HG03354 (cell line): Measurements from ENCODE around the gene PDLIM1.

Experiments used
- ATAC-seq: cut with Tn5 transposase; IDR thresholded peaks from one replicate; pipeline ENCODE4 v1.9.1; 2021; ENCODE audit warnings: mild to moderate bottlenecking; ENCODE audit not compliant: unreplicated experiment, poor library complexity, severe bottlenecking

The PDLIM1 gene

GRCh38 chr10:95273393-95274312 is 17.1 kb downstream of the PDLIM1 start:
- ATAC-seq = no peak

GRCh38 chr10:95268438-95268837 is 22.4 kb downstream of the PDLIM1 start:
- ATAC-seq = no peak

GRCh38 chr10:95267251-95267650 is 23.6 kb downstream of the PDLIM1 start:
- ATAC-seq = no peak

- ATAC-seq = peak; percentile 97
Measured at GRCh38 chr10:95266674-95267095, 24.1 kb downstream of the PDLIM1 start.

- ATAC-seq = no peak
Measured at GRCh38 chr10:95265572-95265971, 25.2 kb downstream of the PDLIM1 start.

GRCh38 chr10:95264227-95265051 is 26.4 kb downstream of the PDLIM1 start:
- no peak for ATAC-seq

- no peak for ATAC-seq
Measured at GRCh38 chr10:95263864-95264226, 27.0 kb downstream of the PDLIM1 start.

- no peak for ATAC-seq
Measured at GRCh38 chr10:95262763-95263518, 27.9 kb downstream of the PDLIM1 start.

GRCh38 chr10:95261926-95262325 is 28.9 kb downstream of the PDLIM1 start:
- ATAC-seq = no peak

GRCh38 chr10:95260909-95261552 is 29.8 kb downstream of the PDLIM1 start:
- ATAC-seq = no peak

GRCh38 chr10:95260397-95260881 is 30.4 kb downstream of the PDLIM1 start:
- ATAC-seq = no peak

- no peak for ATAC-seq
Measured at GRCh38 chr10:95257849-95258248, 33.0 kb downstream of the PDLIM1 start.

GRCh38 chr10:95256268-95256667 is 34.5 kb downstream of the PDLIM1 start:
- ATAC-seq = no peak

GRCh38 chr10:95254629-95255028 is 36.2 kb downstream of the PDLIM1 start:
- no peak for ATAC-seq

GRCh38 chr10:95253686-95254085 is 37.1 kb downstream of the PDLIM1 start:
- no peak for ATAC-seq

GRCh38 chr10:95253007-95253406 is 37.8 kb downstream of the PDLIM1 start:
- no peak for ATAC-seq

- no peak for ATAC-seq
Measured at GRCh38 chr10:95250856-95251255, 39.9 kb downstream of the PDLIM1 start.

GRCh38 chr10:95249467-95249866 is 41.3 kb downstream of the PDLIM1 start:
- ATAC-seq = no peak

- no peak for ATAC-seq
Measured at GRCh38 chr10:95248989-95249388, 41.8 kb downstream of the PDLIM1 start.
